Skeletal muscle satellite cell (primary cell): ENCODE measurements around the gene LAPTM5. TPM values are rescaled to one million over a fixed set of nuclear protein-coding genes. Genes with fewer than 3 reads are reported as not detected.

Experiments
- H3K27me3 ChIP-seq: 2 replicates; pipeline ENCODE4 v1.7.0; 2013; ENCODE audit warnings: low read length; ENCODE audit not compliant: control insufficient read depth, insufficient read depth
- H3K36me3 ChIP-seq: 2 replicates; pipeline ENCODE4 v1.7.0; 2013; ENCODE audit warnings: mild to moderate bottlenecking, control low read depth, low read length; ENCODE audit not compliant: insufficient read depth
- H3K4me1 ChIP-seq: 2 replicates; pipeline ENCODE4 v1.7.0; 2013; ENCODE audit warnings: low read length; ENCODE audit not compliant: control insufficient read depth, insufficient read depth
- H3K4me2 ChIP-seq: 2 replicates; pipeline ENCODE4 v1.7.0; 2013; ENCODE audit warnings: mild to moderate bottlenecking, low read length
- H3K4me3 ChIP-seq: 2 replicates; pipeline ENCODE4 v1.7.0; 2013; ENCODE audit warnings: low read length
- H3K9ac ChIP-seq: 2 replicates; pipeline ENCODE4 v1.7.0; 2013; ENCODE audit warnings: mild to moderate bottlenecking, low read depth, low read length, moderate library complexity
- H3K9me3 ChIP-seq: replicated peaks from 2 replicates; pipeline ENCODE4 v1.7.0; 2013; ENCODE audit warnings: mild to moderate bottlenecking, control low read depth, low read length
- total RNA-seq: library from RNA; depleted of rRNA; stranded (reverse); fragments of >200 nt; gene quantifications from 2 replicates; pipeline ENCODE4 v1.2.3, GENCODE V29; 2012; rRNA removed

LAPTM5 gene
- total RNA-seq, result 0.44 and 0.76 TPM in 2 replicates

- H3K4me2 ChIP-seq, result peak within 1 kb of the TSS; percentile 61
- peaks cover 41% of the 10 kb centered on the region for H3K4me1 ChIP-seq
- no peaks in the 10 kb centered on the region for H3K9me3 ChIP-seq
- peak within 1 kb of the TSS; percentile 38 for H3K4me3 ChIP-seq
- peak within 1 kb of the TSS; percentile 49 for H3K9ac ChIP-seq
- peaks cover 4% of the 10 kb centered on the region for H3K27me3 ChIP-seq
- no peaks in the 10 kb centered on the region for H3K36me3 ChIP-seq
Measured at GRCh38 chr1:30757352-30758120, at the start of gene LAPTM5. LAPTM5 (minus strand) TSS chr1:30757774; CDS start chr1:30757745, 29 bp downstream.

- Histone ChIP-seq H3K4me1 (peaks cover 38% of the 10 kb centered on the region), H3K9me3 (no peaks in the 10 kb centered on the region), H3K27me3 (peaks cover 6% of the 10 kb centered on the region), H3K9ac (no peak overlapping the region), H3K4me2 (no peak overlapping the region), H3K4me3 (no peak overlapping the region), H3K36me3 (no peaks in the 10 kb centered on the region)
Measured at GRCh38 chr1:30806381-30807317, 49.1 kb upstream of the LAPTM5 start.

- H3K36me3 ChIP-seq, result no peaks in the 10 kb centered on the region
- H3K9ac ChIP-seq, result no peak overlapping the region
- H3K4me1 ChIP-seq, result peaks cover 38% of the 10 kb centered on the region
- peaks cover 6% of the 10 kb centered on the region for H3K27me3 ChIP-seq
- no peak overlapping the region for H3K4me2 ChIP-seq
- no peak overlapping the region for H3K4me3 ChIP-seq
- no peaks in the 10 kb centered on the region for H3K9me3 ChIP-seq
Measured at GRCh38 chr1:30805304-30806003, 47.9 kb upstream of the LAPTM5 start.

- Histone ChIP-seq H3K9me3 (no peaks in the 10 kb centered on the region), H3K4me3 (no peak overlapping the region), H3K27me3 (peaks cover 6% of the 10 kb centered on the region), H3K36me3 (no peaks in the 10 kb centered on the region), H3K9ac (no peak overlapping the region), H3K4me2 (no peak overlapping the region), H3K4me1 (peaks cover 31% of the 10 kb centered on the region)
Measured at GRCh38 chr1:30804822-30805221, 47.2 kb upstream of the LAPTM5 start.

- Histone ChIP-seq H3K9ac (no peak overlapping the region), H3K4me1 (peaks cover 27% of the 10 kb centered on the region)
Measured at GRCh38 chr1:30804352-30804751, 46.8 kb upstream of the LAPTM5 start.

GRCh38 chr1:30803562-30803961 lies 46.0 kb upstream of the LAPTM5 start:
- Histone ChIP-seq H3K4me2 (no peak overlapping the region), H3K9me3 (no peaks in the 10 kb centered on the region), H3K27me3 (peaks cover 6% of the 10 kb centered on the region), H3K4me3 (no peak overlapping the region), H3K36me3 (no peaks in the 10 kb centered on the region), H3K4me1 (peaks cover 22% of the 10 kb centered on the region), H3K9ac (no peak overlapping the region)

More at GRCh38 chr1:30804352-30804751, 46.8 kb upstream of the LAPTM5 start:
- Histone ChIP-seq H3K9me3 (no peaks in the 10 kb centered on the region), H3K4me2 (no peak overlapping the region), H3K27me3 (peaks cover 6% of the 10 kb centered on the region), H3K36me3 (no peaks in the 10 kb centered on the region), H3K4me3 (no peak overlapping the region)

- no peaks in the 10 kb centered on the region for H3K36me3 ChIP-seq
- peaks cover 4% of the 10 kb centered on the region for H3K27me3 ChIP-seq
- H3K9ac ChIP-seq, result no peak overlapping the region
- H3K4me2 ChIP-seq, result peak overlapping the region; percentile 70
- H3K4me1 ChIP-seq, result peaks cover 22% of the 10 kb centered on the region
- H3K4me3 ChIP-seq, result no peak overlapping the region
- no peaks in the 10 kb centered on the region for H3K9me3 ChIP-seq
Measured at GRCh38 chr1:30801771-30802198, 44.2 kb upstream of the LAPTM5 start.

- H3K4me1 ChIP-seq, result peaks cover 22% of the 10 kb centered on the region
- H3K9ac ChIP-seq, result no peak overlapping the region
- no peaks in the 10 kb centered on the region for H3K36me3 ChIP-seq
- H3K4me3 ChIP-seq, result no peak overlapping the region
- H3K4me2 ChIP-seq, result no peak overlapping the region
- H3K9me3 ChIP-seq, result no peaks in the 10 kb centered on the region
- H3K27me3 ChIP-seq, result no peaks in the 10 kb centered on the region
Measured at GRCh38 chr1:30799233-30799511, 41.6 kb upstream of the LAPTM5 start.

GRCh38 chr1:30798389-30799232 lies 41.0 kb upstream of the LAPTM5 start:
- no peak overlapping the region for H3K9ac ChIP-seq
- H3K27me3 ChIP-seq, result no peaks in the 10 kb centered on the region
- no peaks in the 10 kb centered on the region for H3K9me3 ChIP-seq
- H3K4me2 ChIP-seq, result no peak overlapping the region
- no peaks in the 10 kb centered on the region for H3K36me3 ChIP-seq
- no peak overlapping the region for H3K4me3 ChIP-seq
- H3K4me1 ChIP-seq, result peaks cover 22% of the 10 kb centered on the region

GRCh38 chr1:30795026-30795425 lies 37.5 kb upstream of the LAPTM5 start:
- H3K9ac ChIP-seq, result no peak overlapping the region
- no peak overlapping the region for H3K4me2 ChIP-seq
- no peaks in the 10 kb centered on the region for H3K9me3 ChIP-seq
- H3K36me3 ChIP-seq, result no peaks in the 10 kb centered on the region
- no peak overlapping the region for H3K4me3 ChIP-seq
- H3K4me1 ChIP-seq, result peaks cover 15% of the 10 kb centered on the region
- H3K27me3 ChIP-seq, result peaks cover 3% of the 10 kb centered on the region
